ENCODE results near the gene ADAMTS12. TPM values are rescaled to one million over a fixed set of nuclear protein-coding genes. Genes with fewer than 3 reads are reported as not detected.

Gene ADAMTS12
- total RNA-seq, 1 experiment from 2014 or later = 2.7 TPM

GRCh38 chr5:33488558-33489355 is 403.0 kb downstream of the ADAMTS12 start:
- Histone ChIP-seq H3K4me3 (ENCODE audit: insufficient read depth, low read depth, low read length) (no peak overlapping the region), H3K27me3 (ENCODE audit: control insufficient read depth, insufficient read depth, low read length) (no peaks in the 10 kb centered on the region), H3K36me3 (replicated peaks; ENCODE audit: control insufficient read depth, insufficient read depth, low read length) (no peaks in the 10 kb centered on the region)
- no peak for DNase-seq

GRCh38 chr5:33487236-33487635 is 404.6 kb downstream of the ADAMTS12 start:
- no peak overlapping the region for H3K4me3 ChIP-seq (ENCODE audit: insufficient read depth, low read depth, low read length)
- no peaks in the 10 kb centered on the region; the same call in 1 of the 2 replicates for H3K36me3 ChIP-seq (replicated peaks; ENCODE audit: control insufficient read depth, insufficient read depth, low read length)
- DNase-seq = no peak
- H3K27me3 ChIP-seq (ENCODE audit: control insufficient read depth, insufficient read depth, low read length) = no peaks in the 10 kb centered on the region

GRCh38 chr5:33482335-33482734 is 409.5 kb downstream of the ADAMTS12 start:
- no peak for DNase-seq
- peaks cover 3% of the 10 kb centered on the region for H3K36me3 ChIP-seq (replicated peaks; ENCODE audit: control insufficient read depth, insufficient read depth, low read length)
- H3K27me3 ChIP-seq (ENCODE audit: control insufficient read depth, insufficient read depth, low read length) = no peaks in the 10 kb centered on the region
- H3K4me3 ChIP-seq (ENCODE audit: insufficient read depth, low read depth, low read length) = no peak overlapping the region

DNA sequence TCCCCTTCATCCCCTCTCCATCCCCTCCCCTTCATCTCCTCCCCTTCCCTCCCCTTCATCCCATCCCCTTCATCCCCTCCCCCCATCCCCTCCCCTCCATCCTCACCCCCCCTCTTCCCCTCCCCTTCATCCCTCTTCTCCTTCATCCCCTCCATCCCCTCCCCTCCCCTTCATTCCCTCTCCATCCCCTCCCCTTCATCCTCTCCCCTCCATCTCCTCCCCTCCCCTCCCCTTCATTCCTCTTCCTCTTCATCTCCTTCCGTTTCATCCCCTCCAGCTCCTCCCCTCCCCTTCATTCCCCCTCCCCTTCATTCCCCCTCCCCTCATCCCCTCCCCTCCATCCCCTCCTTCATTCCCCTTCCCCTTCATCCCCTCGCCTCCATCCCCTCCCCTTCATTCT is 410.9 kb downstream of the ADAMTS12 start:
- Histone ChIP-seq H3K4me3 (ENCODE audit: insufficient read depth, low read depth, low read length) (no peak overlapping the region), H3K27me3 (ENCODE audit: control insufficient read depth, insufficient read depth, low read length) (no peaks in the 10 kb centered on the region), H3K36me3 (replicated peaks; ENCODE audit: control insufficient read depth, insufficient read depth, low read length) (peaks cover 6% of the 10 kb centered on the region)
- no peak for DNase-seq

DNA sequence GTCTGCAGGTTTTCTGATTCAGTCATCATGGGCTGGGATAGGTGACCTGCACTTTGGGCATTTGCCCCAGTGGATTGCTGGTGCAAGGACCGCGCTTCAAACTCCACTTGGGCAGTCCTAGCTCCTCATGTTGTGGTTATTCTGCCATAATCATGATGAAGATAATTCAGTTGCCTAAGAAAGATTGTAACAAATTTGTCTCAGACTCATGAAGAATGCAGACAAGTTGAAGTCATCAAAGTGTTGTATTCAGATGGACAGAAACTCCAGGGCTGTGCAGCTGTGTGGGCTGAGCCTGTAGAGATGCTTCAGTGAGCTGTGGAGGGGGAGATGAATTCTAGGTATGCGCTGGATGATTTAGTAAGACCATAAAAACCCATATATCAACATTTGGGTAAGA is 412.5 kb downstream of the ADAMTS12 start:
- no peak overlapping the region for H3K4me3 ChIP-seq (ENCODE audit: insufficient read depth, low read depth, low read length)
- H3K27me3 ChIP-seq (ENCODE audit: control insufficient read depth, insufficient read depth, low read length) = no peaks in the 10 kb centered on the region
- no peak for DNase-seq
- peaks cover 9% of the 10 kb centered on the region for H3K36me3 ChIP-seq (replicated peaks; ENCODE audit: control insufficient read depth, insufficient read depth, low read length)

DNA sequence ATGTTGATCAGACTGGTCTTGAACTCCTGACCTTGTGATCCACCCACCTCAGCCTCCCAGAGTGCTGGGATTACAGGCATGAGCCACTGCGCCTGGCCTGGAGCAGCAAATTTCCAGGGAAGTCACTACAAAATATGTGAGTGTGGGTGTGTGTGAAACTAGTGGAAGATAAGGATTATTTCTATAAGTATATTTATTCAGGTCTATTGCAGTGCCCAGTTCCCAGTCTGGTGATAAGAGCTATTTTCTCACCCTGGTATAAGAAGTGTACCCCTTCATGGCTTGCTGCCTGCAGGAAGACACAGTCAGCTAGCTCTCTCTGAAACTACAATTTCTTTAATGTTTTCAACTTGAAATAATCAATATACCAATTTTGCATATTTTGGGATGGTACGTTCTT is 414.0 kb downstream of the ADAMTS12 start:
- no peak for DNase-seq
- Histone ChIP-seq H3K4me3 (ENCODE audit: insufficient read depth, low read depth, low read length) (no peak overlapping the region), H3K36me3 (replicated peaks; ENCODE audit: control insufficient read depth, insufficient read depth, low read length) (peaks cover 12% of the 10 kb centered on the region), H3K27me3 (ENCODE audit: control insufficient read depth, insufficient read depth, low read length) (no peaks in the 10 kb centered on the region)

- H3K27me3 ChIP-seq (ENCODE audit: control insufficient read depth, insufficient read depth, low read length) = no peaks in the 10 kb centered on the region
- no peak for DNase-seq
- H3K4me3 ChIP-seq (ENCODE audit: insufficient read depth, low read depth, low read length) = no peak overlapping the region
- H3K36me3 ChIP-seq (replicated peaks; ENCODE audit: control insufficient read depth, insufficient read depth, low read length) = peaks cover 12% of the 10 kb centered on the region
Observed at GRCh38 chr5:33476992-33477391, 414.8 kb downstream of the ADAMTS12 start.

DNA sequence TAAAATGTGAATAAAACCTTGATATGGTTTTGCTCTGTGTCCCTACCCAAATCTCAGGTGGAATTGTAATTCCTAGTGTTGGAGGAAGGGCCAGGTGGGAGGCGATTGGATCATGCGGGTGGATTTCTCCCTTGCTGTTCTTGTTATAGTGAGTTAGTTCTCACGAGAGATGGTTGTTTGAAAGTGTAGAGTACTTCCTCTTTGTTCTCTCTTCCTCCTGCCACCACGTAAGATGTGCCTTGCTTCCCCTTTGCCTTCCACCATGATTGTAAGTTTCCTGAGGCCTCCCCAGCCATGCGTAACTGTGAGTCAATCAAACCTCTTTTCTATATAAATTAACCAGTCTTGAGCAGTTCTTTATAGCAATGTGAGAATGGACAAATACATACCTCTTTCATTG is 416.1 kb downstream of the ADAMTS12 start:
- no peak for DNase-seq
- H3K36me3 ChIP-seq (replicated peaks; ENCODE audit: control insufficient read depth, insufficient read depth, low read length) = peaks cover 17% of the 10 kb centered on the region

DNA sequence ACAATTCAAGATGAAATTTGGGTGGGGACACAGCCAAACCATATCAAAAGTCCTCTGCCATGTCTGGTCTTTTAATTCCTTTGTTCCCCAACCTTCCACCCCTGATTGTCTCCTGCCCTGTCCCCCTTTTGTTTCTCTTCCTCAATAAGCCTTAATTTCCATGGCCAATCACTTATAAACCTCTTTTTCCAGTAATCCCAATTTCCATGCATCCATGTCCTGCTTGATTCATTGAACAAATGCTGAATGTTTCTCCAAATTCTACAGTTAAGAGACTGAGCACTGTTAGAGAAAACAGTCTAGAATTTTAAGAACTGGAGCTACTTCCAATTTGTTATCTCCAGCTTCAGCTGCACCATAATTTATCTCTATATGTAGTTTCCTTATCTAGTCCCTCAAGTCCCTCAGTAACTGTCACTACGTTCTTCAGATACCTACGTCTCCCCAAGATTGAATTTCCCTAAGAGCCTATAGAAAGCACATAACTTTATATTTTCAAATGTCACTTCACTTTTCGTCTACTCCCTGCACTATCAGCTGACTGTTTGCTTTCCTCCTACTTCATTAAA is 416.8 kb downstream of the ADAMTS12 start:
- Histone ChIP-seq H3K4me3 (ENCODE audit: insufficient read depth, low read depth, low read length) (no peak overlapping the region), H3K36me3 (replicated peaks; ENCODE audit: control insufficient read depth, insufficient read depth, low read length) (peaks cover 22% of the 10 kb centered on the region), H3K27me3 (ENCODE audit: control insufficient read depth, insufficient read depth, low read length) (no peaks in the 10 kb centered on the region)
- no peak for DNase-seq

More for the DNA sequence above, 416.1 kb downstream of the ADAMTS12 start:
- Histone ChIP-seq H3K27me3 (ENCODE audit: control insufficient read depth, insufficient read depth, low read length) (no peaks in the 10 kb centered on the region), H3K4me3 (ENCODE audit: insufficient read depth, low read depth, low read length) (no peak overlapping the region)

- no peak for DNase-seq
- Histone ChIP-seq H3K4me3 (ENCODE audit: insufficient read depth, low read depth, low read length) (no peak overlapping the region), H3K36me3 (replicated peaks; ENCODE audit: control insufficient read depth, insufficient read depth, low read length) (peaks cover 26% of the 10 kb centered on the region), H3K27me3 (ENCODE audit: control insufficient read depth, insufficient read depth, low read length) (no peaks in the 10 kb centered on the region)
Observed at GRCh38 chr5:33474004-33474403, 417.8 kb downstream of the ADAMTS12 start.

Other genes starting within 250 kb of the ADAMTS12 start
- gene RXFP3, start 44.4 kb upstream of the ADAMTS12 start, total RNA-seq (2014; rRNA removed; shearing (Covaris generic)) = 0.22 TPM in 1 of 2 replicates, not detected in the other
- 0.14 TPM in 1 of 2 replicates, not detected in the other for gene SLC45A2, start 92.7 kb upstream of the ADAMTS12 start, total RNA-seq (2014; rRNA removed; shearing (Covaris generic))
- gene AMACR, start 116.1 kb upstream of the ADAMTS12 start, total RNA-seq (2014; rRNA removed; shearing (Covaris generic)) = 10.5 and 18.3 TPM in 2 replicates
- gene C1QTNF3, start 151.2 kb upstream of the ADAMTS12 start, total RNA-seq (2014; rRNA removed; shearing (Covaris generic)) = 0.26 and 0.59 TPM in 2 replicates